Upper lobe of right lung (tissue), 1 donor: ENCODE data around the gene OR8B2. TPM values are rescaled to one million over a fixed set of nuclear protein-coding genes. Genes with fewer than 3 reads are reported as not detected.

Experiments
- ATAC-seq: fragments of 200-7000 bp; cut with Tn5 transposase; one replicate; pipeline ENCODE4 v1.9.1; 2020; ENCODE audit warnings: mild to moderate bottlenecking, moderate library complexity
- DNase-seq: peaks from one replicate; pipeline ENCODE4 v3.0.0-alpha.2; 2020
- H3K27ac ChIP-seq: fragments of 200-600 bp; one replicate; pipeline ENCODE4 v1.8.0; 2022
- H3K27me3 ChIP-seq: fragments of 200-600 bp; one replicate; pipeline ENCODE4 v1.8.0; 2022; ENCODE audit warnings: mild to moderate bottlenecking
- H3K36me3 ChIP-seq: fragments of 200-600 bp; one replicate; pipeline ENCODE4 v1.8.0; 2022
- H3K4me1 ChIP-seq: fragments of 200-600 bp; one replicate; pipeline ENCODE4 v1.8.0; 2022
- H3K4me3 ChIP-seq: fragments of 200-600 bp; one replicate; pipeline ENCODE4 v1.8.0; 2022; ENCODE audit warnings: mild to moderate bottlenecking
- H3K9me3 ChIP-seq: fragments of 200-600 bp; one replicate; pipeline ENCODE4 v1.8.0; 2022
- intact Hi-C: fragments of 100-400 bp; cut with DNase I; formaldehyde crosslinking; loops from one replicate; pipeline ENCODE4 v1.11.0; 2022
- long read RNA-seq: library from polyadenylated mRNA; unstranded; transcript quantifications from one replicate; pipeline ENCODE4 v2.0.0, GENCODE V29; 2021
- total RNA-seq: library from RNA; stranded (reverse); fragmentation: NEBNext Ultra II Directional; extraction: Animal tissue kit (Norgen Biotek cat#: 25700); gene quantifications from one replicate; pipeline ENCODE4 v1.2.1, GENCODE V29; 2021
- TF ChIP-seq, protein P1 (sequence below): fragments of 200-600 bp; IDR thresholded peaks from one replicate; pipeline ENCODE4 v1.8.0; 2022; ENCODE audit warnings: antibody characterized with exemption
- donor health status: DM: no; HTN: yes; CAD: no; lungs with severe emphysema.

Gene OR8B2, protein sequence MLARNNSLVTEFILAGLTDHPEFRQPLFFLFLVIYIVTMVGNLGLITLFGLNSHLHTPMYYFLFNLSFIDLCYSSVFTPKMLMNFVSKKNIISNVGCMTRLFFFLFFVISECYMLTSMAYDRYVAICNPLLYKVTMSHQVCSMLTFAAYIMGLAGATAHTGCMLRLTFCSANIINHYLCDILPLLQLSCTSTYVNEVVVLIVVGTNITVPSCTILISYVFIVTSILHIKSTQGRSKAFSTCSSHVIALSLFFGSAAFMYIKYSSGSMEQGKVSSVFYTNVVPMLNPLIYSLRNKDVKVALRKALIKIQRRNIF
- not detected for total RNA-seq
- long read RNA-seq: 0 reads

DNA sequence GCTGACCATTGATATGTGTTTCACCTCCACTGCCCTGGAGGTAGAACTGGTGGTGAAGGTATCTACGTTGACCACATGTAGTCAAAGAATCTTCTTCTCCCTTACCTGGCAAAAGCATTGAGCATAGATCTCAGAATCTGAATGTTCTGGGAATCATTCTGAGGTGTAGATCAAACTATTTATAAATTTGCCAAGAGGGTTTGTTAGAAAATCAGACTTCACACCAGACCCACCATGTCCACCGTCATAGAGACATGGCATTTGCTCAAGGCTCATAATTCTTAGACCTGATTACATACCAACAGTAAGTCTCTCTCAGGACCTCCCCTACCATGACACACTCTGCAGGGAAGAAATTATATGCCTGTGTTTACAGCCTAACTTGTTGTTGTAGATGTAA is at the start of gene OR8B2:
Gene OR8B2, minus strand, starts transcription at position 101 of the 400 bp plus-strand sequence. CDS start 1,156 bp downstream, outside the sequence.
- Histone ChIP-seq H3K9me3 (no peaks in the 10 kb centered on the region), H3K4me1 (no peaks in the 10 kb centered on the region), H3K27me3 (no peaks in the 10 kb centered on the region), H3K4me3 (no peak within 1 kb of the TSS), H3K27ac (no peak within 1 kb of the TSS), H3K36me3 (no peaks in the 10 kb centered on the region)
- TF ChIP-seq, protein P1, sequence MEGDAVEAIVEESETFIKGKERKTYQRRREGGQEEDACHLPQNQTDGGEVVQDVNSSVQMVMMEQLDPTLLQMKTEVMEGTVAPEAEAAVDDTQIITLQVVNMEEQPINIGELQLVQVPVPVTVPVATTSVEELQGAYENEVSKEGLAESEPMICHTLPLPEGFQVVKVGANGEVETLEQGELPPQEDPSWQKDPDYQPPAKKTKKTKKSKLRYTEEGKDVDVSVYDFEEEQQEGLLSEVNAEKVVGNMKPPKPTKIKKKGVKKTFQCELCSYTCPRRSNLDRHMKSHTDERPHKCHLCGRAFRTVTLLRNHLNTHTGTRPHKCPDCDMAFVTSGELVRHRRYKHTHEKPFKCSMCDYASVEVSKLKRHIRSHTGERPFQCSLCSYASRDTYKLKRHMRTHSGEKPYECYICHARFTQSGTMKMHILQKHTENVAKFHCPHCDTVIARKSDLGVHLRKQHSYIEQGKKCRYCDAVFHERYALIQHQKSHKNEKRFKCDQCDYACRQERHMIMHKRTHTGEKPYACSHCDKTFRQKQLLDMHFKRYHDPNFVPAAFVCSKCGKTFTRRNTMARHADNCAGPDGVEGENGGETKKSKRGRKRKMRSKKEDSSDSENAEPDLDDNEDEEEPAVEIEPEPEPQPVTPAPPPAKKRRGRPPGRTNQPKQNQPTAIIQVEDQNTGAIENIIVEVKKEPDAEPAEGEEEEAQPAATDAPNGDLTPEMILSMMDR: no peak
- no peak for DNase-seq
- intact Hi-C loops: no loop called here
- ATAC-seq: no peak

DNA sequence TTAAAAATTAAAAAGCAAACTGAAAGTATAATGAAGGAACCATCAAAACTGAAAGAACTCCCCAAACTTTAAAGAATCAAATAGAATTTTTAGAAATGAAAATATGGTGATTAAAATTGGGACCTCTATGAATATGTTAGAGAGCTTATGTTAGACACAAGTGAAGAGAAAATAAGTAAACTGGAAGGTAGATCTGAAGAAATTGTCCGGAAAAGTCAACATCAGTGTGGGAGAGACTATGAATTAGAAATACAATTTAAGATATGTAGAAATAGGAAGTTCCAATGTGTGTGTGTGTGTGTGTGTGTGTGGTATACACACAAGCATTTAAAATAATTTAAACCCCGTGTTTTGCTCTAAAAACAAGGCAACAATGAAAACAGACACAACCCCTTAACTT is 45.3 kb upstream of the OR8B2 start:
- Histone ChIP-seq H3K27me3 (no peaks in the 10 kb centered on the region), H3K4me1 (no peaks in the 10 kb centered on the region), H3K9me3 (no peaks in the 10 kb centered on the region), H3K27ac (no peak overlapping the region), H3K36me3 (no peaks in the 10 kb centered on the region), H3K4me3 (no peak overlapping the region)
- DNase-seq (no peak), ATAC-seq (no peak)
- intact Hi-C loops: no loop called here
- TF ChIP-seq, protein P1: no peak

DNA sequence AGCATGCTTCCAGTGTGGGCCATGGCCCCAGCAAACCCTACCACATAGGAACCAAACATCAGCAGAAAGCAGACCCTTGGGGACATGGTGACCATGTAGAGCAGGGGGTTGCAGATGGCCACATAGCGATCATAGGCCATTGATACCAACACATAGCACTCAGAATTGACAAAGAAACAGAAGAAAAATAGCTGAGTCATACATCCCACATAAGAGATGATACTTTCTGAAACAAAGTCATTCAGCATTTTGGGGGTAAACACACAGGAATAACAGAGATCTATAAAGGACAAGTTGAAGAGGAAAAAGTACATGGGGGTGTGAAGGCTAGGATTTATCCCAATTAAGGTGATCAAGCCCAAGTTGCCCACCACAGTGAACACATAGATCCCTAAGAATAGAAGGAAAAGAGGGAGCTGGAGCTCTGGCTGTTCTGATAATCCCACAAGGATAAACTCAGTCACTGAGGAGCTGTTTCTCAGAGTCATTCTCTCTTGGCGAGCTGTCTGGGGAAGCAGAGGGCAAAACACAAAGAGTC is 40.2 kb upstream of the OR8B2 start, which contains the start of gene OR8B4:
Gene OR8B4, minus strand, starts transcription at position 488 of the 538 bp plus-strand sequence. Its CDS starts 0 bp downstream, at position 488.
- H3K36me3 ChIP-seq: no peaks in the 10 kb centered on the region
- TF ChIP-seq, protein P1: no peak
- DNase-seq (no peak), ATAC-seq (no peak)
- no peak within 1 kb of the TSS for H3K4me3 ChIP-seq
- peaks cover 9% of the 10 kb centered on the region for H3K27me3 ChIP-seq
- no peak within 1 kb of the TSS for H3K27ac ChIP-seq
- intact Hi-C loops: no loop called here
- H3K4me1 ChIP-seq: no peaks in the 10 kb centered on the region
- H3K9me3 ChIP-seq: no peaks in the 10 kb centered on the region

DNA sequence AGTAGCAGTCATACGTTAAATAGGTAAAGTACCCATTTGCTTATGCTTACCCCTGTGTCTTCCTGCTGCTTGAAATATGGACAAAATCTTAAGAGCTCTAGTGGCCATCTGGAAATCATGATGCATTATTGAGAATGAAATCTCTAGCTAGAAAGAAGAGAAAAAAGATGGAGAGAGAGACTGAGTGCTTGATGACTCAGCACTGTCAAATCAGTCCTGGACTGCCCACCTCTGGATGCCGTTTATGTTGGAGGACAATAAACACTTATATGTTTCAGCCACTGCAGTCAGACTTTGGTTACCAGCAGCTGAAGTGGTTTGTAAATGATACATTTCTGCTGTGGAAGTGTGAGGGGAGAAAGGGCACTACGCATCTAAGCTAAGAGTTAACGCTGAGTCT is 36.7 kb upstream of the OR8B2 start:
- no peaks in the 10 kb centered on the region for H3K4me1 ChIP-seq
- DNase-seq (no peak), ATAC-seq (no peak)
- H3K9me3 ChIP-seq: no peaks in the 10 kb centered on the region
- intact Hi-C loops: no loop called here
- no peak overlapping the region for H3K4me3 ChIP-seq
- peaks cover 9% of the 10 kb centered on the region for H3K27me3 ChIP-seq
- no peak overlapping the region for H3K27ac ChIP-seq
- TF ChIP-seq, protein P1: no peak
- H3K36me3 ChIP-seq: no peaks in the 10 kb centered on the region

DNA sequence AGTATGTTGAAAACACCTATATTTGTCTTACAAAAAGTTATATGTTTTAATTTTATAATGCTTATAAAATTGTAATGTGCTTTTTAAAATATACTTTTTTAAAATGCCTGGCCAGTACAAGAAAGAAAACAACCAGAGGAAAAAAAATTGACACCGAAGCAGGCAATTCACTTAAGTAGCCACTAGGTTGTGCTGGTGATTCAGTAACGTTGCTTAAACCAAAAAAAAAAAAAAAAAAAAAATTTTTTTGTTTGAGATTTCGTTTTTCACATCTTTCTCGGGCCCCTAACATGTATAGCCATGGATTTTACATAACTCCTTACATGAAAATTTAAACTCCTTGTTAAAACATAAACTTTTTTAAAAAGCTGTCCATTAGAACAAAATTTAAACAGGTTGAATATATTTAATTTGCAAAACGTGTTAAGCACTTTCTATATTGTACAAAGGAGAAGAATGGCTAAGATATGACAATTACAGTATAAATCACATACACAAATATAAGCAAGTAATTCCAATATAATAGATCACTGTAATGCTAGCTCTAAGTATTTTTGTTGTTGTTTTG is 31.1 kb upstream of the OR8B2 start:
- ATAC-seq (no peak), DNase-seq (no peak)
- Histone ChIP-seq H3K27me3 (peaks cover 6% of the 10 kb centered on the region), H3K4me3 (no peak overlapping the region), H3K4me1 (no peaks in the 10 kb centered on the region), H3K36me3 (no peaks in the 10 kb centered on the region), H3K9me3 (no peaks in the 10 kb centered on the region), H3K27ac (no peak overlapping the region)
- TF ChIP-seq, protein P1: peak; percentile 78
- intact Hi-C loops: no loop called here
